Measurements from ENCODE around the gene GBX1. TPM values are rescaled to one million over a fixed set of nuclear protein-coding genes. Genes with fewer than 3 reads are reported as not detected.

GBX1 gene
- total RNA-seq, 3 donors from 2014 or later (not counting 1 experiment from before 2014, with no cell fraction given) = not detected

- Mint-ChIP-seq H3K27me3 (ENCODE audit: low read depth in 2 of 2) (no peaks in the 10 kb centered on the region), H3K9me3 (no peaks in the 10 kb centered on the region), H3K27ac (no peak overlapping the region), H3K4me3 (peak overlapping the region; percentile 47), H3K36me3 (no peaks in the 10 kb centered on the region), H3K4me1 (peaks cover 0 to 4% of the 10 kb centered on the region in 2 donors)
- intact Hi-C loops (cut with micrococcal nuclease) = no loop called here
- Histone ChIP-seq H3K27ac (ENCODE audit: low read length) (no peak overlapping the region), H3K9me3 (ENCODE audit: control insufficient read depth, insufficient read depth, low read length) (no peaks in the 10 kb centered on the region), H3K27me3 (ENCODE audit: control insufficient read depth, insufficient read depth, low read length) (peaks cover 2% of the 10 kb centered on the region), H3K4me1 (ENCODE audit: control insufficient read depth, insufficient read depth, low read length) (peaks cover 7% of the 10 kb centered on the region), H3K36me3 (ENCODE audit: control insufficient read depth, insufficient read depth, low read length) (peaks cover 10% of the 10 kb centered on the region), H3K4me3 (ENCODE audit: low read length) (no peak overlapping the region)
- TF ChIP-seq CTCF (IDR thresholded peaks at IDR 0.05) = no peak
- WGBS (ENCODE audit: insufficient coverage) = 91% methylated on average over 14 of the region's 14 CpGs
- DNase-seq = no peak
- no peak for ATAC-seq
These were observed 51.6 kb downstream of the GBX1 start for GRCh38 chr7:151115836-151116418.

DNA sequence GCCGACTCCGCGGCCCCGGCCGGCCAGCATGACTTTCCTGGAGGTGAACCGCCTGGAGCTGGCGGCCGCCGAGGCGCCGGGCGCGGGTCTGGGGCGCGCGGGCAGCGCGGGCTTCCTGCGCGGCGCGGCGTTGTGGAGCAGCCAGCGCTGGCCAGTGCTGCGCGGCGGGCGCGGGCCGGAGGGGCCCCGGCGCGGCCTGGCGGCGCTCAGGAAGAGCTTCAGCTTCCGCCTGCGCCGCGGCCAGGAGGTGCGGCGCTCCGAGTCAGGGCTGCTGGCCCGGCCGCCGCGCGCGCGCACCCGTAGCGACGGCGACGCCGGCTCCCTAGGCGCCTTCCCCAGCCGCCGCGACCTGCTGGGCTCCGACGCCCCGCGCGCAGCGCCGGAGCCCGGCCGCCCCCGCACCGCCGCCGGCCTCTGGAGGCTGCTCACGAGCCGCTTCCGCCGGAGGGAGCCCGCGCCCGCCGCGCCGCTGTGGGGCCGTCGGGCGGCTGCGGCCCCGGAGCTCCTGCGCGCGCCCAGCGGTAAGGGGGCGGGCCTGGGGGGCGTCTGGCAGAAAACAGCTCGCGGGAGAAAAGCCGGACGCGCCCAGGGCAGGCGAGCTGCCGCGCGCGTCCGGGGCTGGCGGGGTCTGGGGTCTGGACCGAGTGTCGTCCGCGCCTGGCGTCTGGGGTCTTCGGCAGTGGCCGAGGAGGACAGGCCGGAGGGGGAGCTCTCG, 52.2 kb downstream of the GBX1 start:
- peak overlapping the region; percentile 47 for H3K4me3 Mint-ChIP-seq
- WGBS (ENCODE audit: insufficient coverage) = 10% methylated on average over 114 of the region's 114 CpGs
- Histone ChIP-seq H3K4me3 (ENCODE audit: low read length) (no peak overlapping the region), H3K27ac (ENCODE audit: low read length) (no peak overlapping the region), H3K36me3 (ENCODE audit: control insufficient read depth, insufficient read depth, low read length) (peaks cover 7% of the 10 kb centered on the region), H3K9me3 (ENCODE audit: control insufficient read depth, insufficient read depth, low read length) (no peaks in the 10 kb centered on the region), H3K27me3 (ENCODE audit: control insufficient read depth, insufficient read depth, low read length) (peaks cover 2% of the 10 kb centered on the region), H3K4me1 (ENCODE audit: control insufficient read depth, insufficient read depth, low read length) (peaks cover 11% of the 10 kb centered on the region)
- TF ChIP-seq CTCF (IDR thresholded peaks at IDR 0.05) = no peak
- H3K4me1 Mint-ChIP-seq = peaks cover 0 to 9% of the 10 kb centered on the region in 2 donors
- DNase-seq = peak in 1 of 2 donors; percentile 57
- ATAC-seq = peak in 2 of 3 donors; percentile 46 to 66
- H3K36me3 Mint-ChIP-seq = no peaks in the 10 kb centered on the region
- no peaks in the 10 kb centered on the region for H3K9me3 Mint-ChIP-seq
- intact Hi-C loops (cut with micrococcal nuclease) = no loop called here
- no peak overlapping the region for H3K27ac Mint-ChIP-seq
- no peaks in the 10 kb centered on the region for H3K27me3 Mint-ChIP-seq (ENCODE audit: low read depth in 2 of 2)

DNA sequence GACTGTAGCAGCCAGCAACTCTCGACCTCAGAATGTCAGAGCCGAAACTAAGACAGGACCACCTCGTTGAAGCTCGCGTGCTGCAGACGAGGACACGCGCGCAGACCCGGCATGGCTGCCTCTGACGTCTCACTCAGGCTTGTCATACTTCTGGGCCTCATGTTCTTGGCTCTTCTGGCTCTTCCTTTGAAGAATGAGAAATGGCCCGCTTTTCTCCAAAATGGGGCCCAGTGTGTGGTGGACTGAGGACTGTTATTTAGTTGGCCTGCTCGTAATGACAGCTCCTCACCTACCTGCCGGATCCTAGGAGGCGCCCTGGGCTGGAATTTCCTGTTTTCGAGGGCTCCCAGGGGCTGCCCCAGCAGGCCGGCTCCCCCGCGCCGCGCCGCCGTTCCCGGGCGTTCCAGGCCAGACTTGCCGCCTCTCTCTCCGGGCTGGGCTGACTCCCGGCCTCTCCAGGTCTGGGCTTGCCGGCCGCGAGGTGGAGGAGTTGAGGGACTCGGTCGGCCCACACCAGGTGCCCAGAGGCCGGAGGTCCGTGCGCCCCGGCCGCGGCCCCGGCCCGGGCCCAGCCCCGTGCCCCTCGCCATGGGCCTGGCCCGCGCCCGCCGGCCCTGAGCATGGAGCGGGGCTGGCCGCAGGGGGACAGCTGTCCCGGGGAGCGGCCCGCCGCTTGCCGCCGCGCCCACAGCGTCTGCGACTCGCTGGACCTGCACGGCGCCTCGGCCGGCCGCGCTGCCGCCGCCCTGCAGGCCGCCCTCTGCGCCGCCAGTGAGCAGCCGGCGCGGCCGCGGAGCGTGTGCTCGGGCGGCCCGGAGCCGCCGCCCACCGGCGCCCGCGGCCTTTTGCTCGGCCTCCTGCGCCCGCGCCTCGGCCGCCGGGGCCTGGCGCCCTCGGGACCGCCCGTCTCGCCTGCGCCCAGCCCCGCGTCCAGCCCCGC, 53.1 kb downstream of the GBX1 start:
- peaks cover 2% of the 10 kb centered on the region for H3K27me3 ChIP-seq (ENCODE audit: control insufficient read depth, insufficient read depth, low read length)
- Mint-ChIP-seq H3K9me3 (no peaks in the 10 kb centered on the region), H3K36me3 (no peaks in the 10 kb centered on the region), H3K4me1 (peaks cover 0 to 12% of the 10 kb centered on the region in 2 donors), H3K27ac (no peak overlapping the region), H3K4me3 (peak overlapping the region; percentile 17), H3K27me3 (ENCODE audit: low read depth in 2 of 2) (no peaks in the 10 kb centered on the region)
- peaks cover 11% of the 10 kb centered on the region for H3K4me1 ChIP-seq (ENCODE audit: control insufficient read depth, insufficient read depth, low read length)
- DNase-seq (no peak), ATAC-seq (peak in 1 of 3 donors; percentile 5)
- 39% methylated on average over 101 of the region's 101 CpGs for WGBS (ENCODE audit: insufficient coverage)
- H3K36me3 ChIP-seq (ENCODE audit: control insufficient read depth, insufficient read depth, low read length) = peaks cover 3% of the 10 kb centered on the region
- H3K9me3 ChIP-seq (ENCODE audit: control insufficient read depth, insufficient read depth, low read length) = no peaks in the 10 kb centered on the region
- no peak for TF ChIP-seq CTCF (IDR thresholded peaks at IDR 0.05)
- intact Hi-C loops (cut with micrococcal nuclease) = no loop called here
- no peak overlapping the region for H3K27ac ChIP-seq (ENCODE audit: low read length)
- no peak overlapping the region for H3K4me3 ChIP-seq (ENCODE audit: low read length)
